HG03565 (cell line): ENCODE data around the gene CDK18.

Experiments
- ATAC-seq: cut with Tn5 transposase; IDR thresholded peaks from one replicate; pipeline ENCODE4 v1.9.1; 2021; ENCODE audit warnings: mild to moderate bottlenecking, moderate library complexity; ENCODE audit not compliant: unreplicated experiment

CDK18 gene

DNA sequence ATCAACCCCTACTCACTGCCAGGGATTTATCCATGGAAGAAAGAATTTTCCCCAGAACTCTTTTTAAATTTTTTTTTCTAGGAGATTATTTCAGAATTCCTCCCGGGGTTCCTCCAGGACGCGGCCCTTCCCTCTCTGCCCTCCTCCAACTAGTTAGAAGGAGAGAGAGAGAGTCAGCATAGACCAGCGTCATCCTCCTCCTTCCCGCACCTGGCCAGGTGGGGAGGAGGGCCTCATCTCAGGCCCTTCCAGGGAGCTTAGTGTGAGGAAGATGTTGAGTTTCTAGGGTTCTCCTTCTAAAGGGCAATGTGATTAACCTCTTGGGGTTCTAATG, 63.6 kb downstream of the CDK18 start:
- ATAC-seq = no peak

GRCh38 chr1:205568469-205569361, 64.2 kb downstream of the CDK18 start:
- ATAC-seq = no peak

DNA sequence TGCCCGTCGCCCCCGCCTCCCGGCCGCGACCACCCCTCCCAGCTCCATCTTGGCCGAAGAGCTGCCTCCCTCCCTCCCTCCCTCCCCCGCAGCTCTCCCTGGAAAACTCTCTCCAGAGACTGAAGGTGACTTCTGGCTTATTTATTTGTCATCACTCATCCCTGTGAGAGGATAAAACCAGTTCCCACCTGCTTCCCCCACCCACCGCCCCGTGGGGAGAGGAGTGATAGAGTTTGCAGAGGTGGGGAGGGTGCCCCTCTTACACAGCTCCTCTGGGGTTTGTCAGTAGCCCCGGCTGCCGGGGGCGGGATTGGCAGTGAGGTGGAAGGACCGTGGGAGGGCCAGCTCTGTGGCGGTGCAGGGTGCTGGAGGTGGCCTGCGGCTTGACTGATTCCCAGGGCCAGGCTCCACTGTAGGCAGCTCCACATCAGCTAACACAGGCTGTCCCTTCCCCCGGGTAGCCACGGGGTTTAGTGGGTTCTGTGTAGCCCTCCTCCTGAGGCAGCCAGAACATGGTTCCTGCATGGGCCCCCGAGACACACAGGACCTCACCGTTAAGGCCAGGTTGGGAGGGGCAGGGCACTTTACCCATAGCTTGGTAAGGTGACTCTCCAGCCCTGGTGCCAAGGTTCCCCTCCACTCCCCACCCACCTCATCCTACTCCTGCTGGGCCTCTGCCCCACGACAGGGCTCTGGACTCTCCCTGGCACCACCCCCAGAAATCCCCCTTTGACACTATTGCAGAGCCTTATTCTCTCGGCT, 65.1 kb downstream of the CDK18 start:
- no peak for ATAC-seq

DNA sequence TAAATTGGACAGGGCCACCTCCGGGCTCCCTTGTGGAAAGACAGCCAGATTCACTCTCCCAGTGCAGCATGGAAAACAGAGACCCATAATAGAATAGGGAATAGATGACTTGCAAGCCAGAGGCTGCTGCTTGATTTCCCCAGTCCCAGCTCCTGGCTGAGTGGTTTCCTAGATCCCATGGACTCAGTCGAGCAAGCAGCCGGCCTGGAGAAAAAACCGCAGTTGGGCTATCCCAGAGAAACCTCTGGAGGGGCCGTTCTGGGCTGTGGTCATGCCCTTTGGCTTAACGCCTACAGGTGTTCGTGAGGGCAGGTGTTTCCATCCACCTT, 65.7 kb downstream of the CDK18 start:
- no peak for ATAC-seq

- no peak for ATAC-seq
Observed at GRCh38 chr1:205570796-205571537, 66.5 kb downstream of the CDK18 start.

- no peak for ATAC-seq
Observed at GRCh38 chr1:205571747-205572146, 67.3 kb downstream of the CDK18 start.

- no peak for ATAC-seq
Observed at GRCh38 chr1:205572421-205572820, 68.0 kb downstream of the CDK18 start.

GRCh38 chr1:205575294-205575885, 70.9 kb downstream of the CDK18 start:
- ATAC-seq = no peak

DNA sequence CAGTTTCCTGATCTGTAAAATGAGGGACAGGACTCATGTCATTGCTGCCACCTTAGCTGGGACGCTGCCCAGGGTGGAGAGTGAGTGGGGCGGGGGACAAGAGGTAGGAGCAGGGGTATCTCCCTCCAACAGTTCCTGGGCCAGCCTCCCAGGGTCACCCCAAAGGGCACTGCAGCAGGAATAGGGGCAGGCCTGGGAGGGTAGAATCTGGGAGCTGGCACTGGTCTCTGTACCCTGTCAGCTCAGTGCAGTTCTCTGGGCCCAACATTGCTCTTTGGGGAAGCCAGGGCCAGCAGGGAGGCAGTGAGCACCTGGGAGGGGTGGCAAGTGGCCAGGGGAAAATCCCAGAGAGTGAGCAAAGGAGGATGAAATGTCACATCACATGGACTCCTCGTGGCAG, 71.5 kb downstream of the CDK18 start:
- no peak for ATAC-seq

DNA sequence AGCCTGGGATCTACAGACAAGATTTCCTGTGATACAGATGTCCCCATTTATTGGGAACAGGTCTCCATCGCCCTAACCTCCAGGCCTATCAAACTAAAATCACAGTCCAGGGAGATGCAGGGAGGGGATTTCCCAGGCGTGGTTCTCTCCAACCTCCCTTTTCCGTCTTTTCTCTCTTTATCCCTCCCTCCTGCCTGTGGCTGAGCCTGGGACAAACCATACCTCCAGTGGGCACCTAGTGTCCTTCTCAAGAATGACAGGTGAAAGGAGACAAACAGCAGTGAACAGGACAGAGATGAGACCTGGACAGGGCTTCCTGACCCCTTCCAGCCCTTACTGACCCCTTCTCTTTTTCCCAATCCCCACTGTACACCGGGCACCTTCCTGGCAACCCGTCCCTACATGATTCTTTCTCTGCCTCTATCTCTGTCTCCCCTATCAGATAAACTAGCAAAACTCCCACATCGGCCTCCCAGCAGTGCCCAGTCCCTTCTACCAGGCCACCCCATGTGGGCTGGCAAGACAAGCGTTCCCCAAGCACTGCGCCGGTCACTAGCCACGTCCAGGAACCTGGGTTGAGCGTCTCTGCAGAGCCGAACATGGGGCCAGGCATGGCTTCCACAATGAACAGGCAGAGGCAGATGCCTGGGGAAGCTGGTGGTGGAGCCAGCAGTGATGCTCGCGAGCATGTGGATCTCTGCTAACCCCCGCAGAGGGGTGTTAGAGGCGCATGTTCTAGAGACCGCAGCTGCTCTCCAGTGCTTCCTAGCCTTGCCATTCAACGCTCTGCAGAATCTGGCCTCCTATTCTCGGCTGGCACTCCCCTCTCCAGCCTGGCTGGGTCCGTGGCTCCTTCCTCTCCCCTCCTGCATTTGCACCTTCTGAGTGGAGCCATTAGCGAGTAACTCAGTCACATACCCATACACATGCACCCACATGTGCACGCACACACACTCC, 72.6 kb downstream of the CDK18 start:
- ATAC-seq = no peak

DNA sequence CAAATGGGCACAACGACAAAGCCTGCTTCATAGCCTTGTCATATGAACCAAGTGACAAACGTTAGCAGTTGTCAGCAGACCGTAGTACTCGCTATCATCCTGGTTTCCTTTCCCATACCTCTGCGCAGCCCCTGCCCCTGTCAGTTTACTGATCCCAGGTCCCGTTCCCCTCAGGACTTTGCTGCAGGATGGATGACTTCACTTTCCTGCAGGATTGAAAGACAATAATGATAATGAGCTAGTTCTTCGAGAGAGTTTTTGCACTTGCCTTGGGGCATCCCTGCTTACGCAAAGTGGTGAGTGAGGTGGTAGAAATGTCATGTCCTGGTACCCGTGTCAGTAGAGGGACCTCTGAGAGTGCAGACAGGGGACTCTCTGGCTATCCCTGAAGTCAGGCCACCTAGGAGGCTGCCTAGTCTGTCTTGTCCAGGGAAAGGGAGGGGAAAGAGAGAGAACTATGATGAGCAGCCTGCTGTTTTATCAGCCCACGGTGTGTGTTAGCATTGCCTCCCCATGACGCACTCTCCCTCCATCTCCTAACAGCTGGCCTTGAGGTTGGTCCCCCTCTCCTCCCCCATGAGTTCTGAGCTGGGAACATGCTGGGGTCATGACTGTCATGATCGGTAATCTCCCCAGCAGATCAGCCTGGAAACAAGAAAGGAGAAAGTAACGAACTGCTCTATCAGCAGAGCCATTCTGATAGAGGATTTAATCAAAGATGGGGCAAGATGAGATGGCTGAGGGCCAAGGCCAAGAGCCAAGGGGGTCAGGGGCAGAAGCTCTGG, 73.6 kb downstream of the CDK18 start:
- ATAC-seq = no peak

GRCh38 chr1:205578780-205579571, 74.5 kb downstream of the CDK18 start:
- no peak for ATAC-seq

DNA sequence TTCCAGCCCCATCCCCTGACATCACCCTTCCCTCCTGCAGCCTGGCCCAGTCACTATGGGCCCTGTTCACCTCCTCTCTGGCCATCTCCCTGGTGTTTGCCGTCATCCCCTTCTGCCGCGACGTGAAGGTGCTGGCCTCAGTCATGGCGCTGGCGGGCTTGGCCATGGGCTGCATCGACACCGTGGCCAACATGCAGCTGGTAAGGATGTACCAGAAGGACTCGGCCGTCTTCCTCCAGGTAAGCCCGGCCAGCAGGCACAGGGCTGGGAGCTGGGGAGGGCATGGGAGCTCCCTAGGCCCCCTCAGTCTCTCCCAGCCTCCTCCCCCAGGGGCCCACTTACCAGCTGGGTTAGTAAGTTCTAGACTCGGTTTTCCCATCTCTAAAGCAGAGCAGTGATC, 75.2 kb downstream of the CDK18 start:
- ATAC-seq = no peak

GRCh38 chr1:205580140-205580922, 75.9 kb downstream of the CDK18 start:
- no peak for ATAC-seq

GRCh38 chr1:205580923-205581180, 76.4 kb downstream of the CDK18 start:
- ATAC-seq = no peak

- ATAC-seq = no peak
Observed at GRCh38 chr1:205581321-205581980, 77.0 kb downstream of the CDK18 start.

DNA sequence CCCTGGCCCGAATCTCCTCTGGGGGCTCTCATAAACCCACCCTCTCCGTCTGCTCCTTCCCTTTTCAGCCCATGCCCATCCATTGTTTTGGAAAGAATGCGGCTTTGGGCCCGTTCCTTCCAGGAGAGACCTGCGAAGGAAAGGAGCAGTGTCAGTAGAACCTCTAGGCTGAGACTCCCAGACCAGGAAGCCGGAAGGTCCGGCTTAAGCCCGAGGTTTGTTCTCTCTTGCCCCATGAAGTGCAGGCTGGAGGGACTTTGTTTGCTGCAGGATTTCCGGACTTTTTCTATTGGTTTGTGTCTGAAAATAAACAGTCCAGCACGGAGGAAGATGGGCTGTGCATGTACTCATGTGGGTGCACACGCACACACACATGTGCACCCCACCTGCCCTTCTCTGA, 77.6 kb downstream of the CDK18 start:
- no peak for ATAC-seq
